Left renal cortex interstitium (tissue), 4 donors: ENCODE measurements around the gene BBLN. TPM values are rescaled to one million over a fixed set of nuclear protein-coding genes. Genes with fewer than 3 reads are reported as not detected.

Source experiments
- DNase-seq, 4 donors: peaks; one replicate each; pipeline ENCODE4 v3.0.0-alpha.2; 2013; ENCODE audit warnings: low read depth in 4 of 4, low spot score in 2 of 4, missing footprints in 1 of 4
- polyA plus RNA-seq, 4 donors: library from polyadenylated mRNA; unstranded; fragments of 120-200 nt; gene quantifications; one replicate each; pipeline ENCODE4 v1.2.1, GENCODE V29; 2013; ENCODE audit not compliant: insufficient read length in 4 of 4

The BBLN gene
- polyA plus RNA-seq, 4 donors, result 35.1 to 69.6 (median 56.1) TPM

GRCh38 chr9:128185979-128186965 is 26.2 kb downstream of the BBLN start:
- no peak for DNase-seq

GRCh38 chr9:128187361-128187760 is 27.3 kb downstream of the BBLN start:
- no peak for DNase-seq

- DNase-seq, result no peak
Observed at GRCh38 chr9:128188209-128188608, 28.1 kb downstream of the BBLN start.

GRCh38 chr9:128190013-128190412 is 29.9 kb downstream of the BBLN start:
- DNase-seq, result no peak

- no peak for DNase-seq
Observed at GRCh38 chr9:128190516-128191405, 30.7 kb downstream of the BBLN start.

GRCh38 chr9:128191406-128192046 is 31.5 kb downstream of the BBLN start, which contains the start of gene CIZ1:
CIZ1 (minus strand) TSS chr9:128191572; CDS start chr9:128190857, 715 bp downstream.
- peak in 1 of 4 donors; percentile 66 for DNase-seq

- peak in 1 of 4 donors; percentile 79 for DNase-seq
Observed at GRCh38 chr9:128192601-128193371, 32.7 kb downstream of the BBLN start.

- DNase-seq, result no peak
Observed at GRCh38 chr9:128193469-128194096, 33.5 kb downstream of the BBLN start.

GRCh38 chr9:128201441-128202369 is 41.6 kb downstream of the BBLN start:
- no peak for DNase-seq

GRCh38 chr9:128202648-128203023 is 42.6 kb downstream of the BBLN start:
- DNase-seq, result no peak

GRCh38 chr9:128203024-128203706 is 43.1 kb downstream of the BBLN start, which contains the start of gene DNM1:
DNM1 (plus strand) TSS chr9:128203379; CDS start chr9:128203471, 92 bp downstream.
- no peak for DNase-seq

GRCh38 chr9:128203707-128204551 is 43.9 kb downstream of the BBLN start:
- DNase-seq, result no peak

GRCh38 chr9:128204858-128205257 is 44.8 kb downstream of the BBLN start:
- no peak for DNase-seq

GRCh38 chr9:128205296-128205944 is 45.4 kb downstream of the BBLN start:
- no peak for DNase-seq

GRCh38 chr9:128206484-128206883 is 46.4 kb downstream of the BBLN start:
- DNase-seq, result no peak
